Erythroblast (primary cell): ENCODE data around the gene BTN3A1.
"Not testable (repeated sequence)": the region's sequence is repeated elsewhere in the genome, so short reads cannot be mapped to it uniquely, and the experiment has no call there.

ENCODE experiments used
- GATA1 ChIP-seq: IDR thresholded peaks from 2 replicates; pipeline ENCODE4 v1.6.1; 2011; ENCODE audit warnings: low read depth, mild to moderate bottlenecking, control low read depth, low read length, moderate library complexity
- POLR2A ChIP-seq: IDR thresholded peaks from 2 replicates; pipeline ENCODE4 v1.6.1; 2011; ENCODE audit warnings: mild to moderate bottlenecking, low read length

DNA sequence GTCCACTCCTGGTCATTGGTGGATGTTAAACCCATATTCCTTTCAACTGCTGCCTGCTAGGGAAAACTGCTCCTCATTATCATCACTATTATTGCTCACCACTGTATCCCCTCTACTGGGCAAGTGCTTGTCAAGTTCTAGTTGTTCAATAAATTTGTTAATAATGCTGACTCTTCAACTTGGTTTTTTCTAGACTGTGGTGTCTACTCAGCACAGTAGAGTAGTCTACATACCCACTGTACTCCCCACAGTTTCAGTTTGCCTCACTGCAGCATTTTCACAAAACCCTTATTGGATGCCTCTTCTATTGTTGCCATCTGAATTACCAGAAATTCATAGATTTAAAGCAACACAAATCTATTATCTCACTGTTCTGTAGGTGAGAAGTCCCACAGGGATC, 23.9 kb upstream of the BTN3A1 start:
- TF ChIP-seq POLR2A, GATA1: not testable (repeated sequence)
